SK-N-SH treated with all-trans-retinoic acid at 6 μM for 48 hours (cell line): Measurements from ENCODE around the gene SARDH.

Experiments used
- ARNTL ChIP-seq: fragments of 450-650 bp; formaldehyde crosslinking; IDR thresholded peaks from 2 replicates; pipeline ENCODE4 v1.5.0; 2020; ENCODE audit warnings: low read depth, mild to moderate bottlenecking, moderate library complexity, borderline replicate concordance
- BACH2 ChIP-seq: fragments of 250-450 bp; sonication (Bioruptor Pico); IDR thresholded peaks from 2 replicates; pipeline ENCODE4 v1.9.0; 2021; ENCODE audit warnings: mild to moderate bottlenecking, borderline replicate concordance
- ESRRG ChIP-seq: fragments of 250-450 bp; sonication (Bioruptor Pico); IDR thresholded peaks from 2 replicates; pipeline ENCODE4 v1.6.1; 2021; ENCODE audit warnings: mild to moderate bottlenecking
- ISL1 ChIP-seq: fragments of 250-450 bp; sonication (Bioruptor Pico); IDR thresholded peaks from 2 replicates; pipeline ENCODE4 v2.1.2; 2022; ENCODE audit warnings: mild to moderate bottlenecking, moderate library complexity
- OSR1 ChIP-seq: fragments of 250-450 bp; sonication (Bioruptor Pico); IDR thresholded peaks from 2 replicates; pipeline ENCODE4 v1.8.0; 2022; ENCODE audit warnings: moderate library complexity, mild to moderate bottlenecking, inconsistent platforms
- PATZ1 ChIP-seq: fragments of 250-450 bp; sonication (Bioruptor Pico); IDR thresholded peaks from 2 replicates; pipeline ENCODE4 v1.8.0; 2020; ENCODE audit warnings: mild to moderate bottlenecking, moderate library complexity, borderline replicate concordance
- RARB ChIP-seq: fragments of 250-450 bp; sonication (Bioruptor Pico); IDR thresholded peaks from 2 replicates; pipeline ENCODE4 v1.8.0; 2021; ENCODE audit warnings: mild to moderate bottlenecking, moderate library complexity
- SNAI2 ChIP-seq: fragments of 250-450 bp; sonication (Bioruptor Pico); IDR thresholded peaks from 2 replicates; pipeline ENCODE4 v1.5.0; 2020; ENCODE audit warnings: mild to moderate bottlenecking, moderate library complexity
- TCF4 ChIP-seq: fragments of 250-450 bp; sonication (Bioruptor Pico); IDR thresholded peaks from 2 replicates; pipeline ENCODE4 v1.8.0; 2021; ENCODE audit warnings: mild to moderate bottlenecking, moderate library complexity, borderline replicate concordance
- TSHZ2 ChIP-seq: fragments of 250-450 bp; sonication (Bioruptor Pico); IDR thresholded peaks from 2 replicates; pipeline ENCODE4 v1.5.0; 2020; ENCODE audit warnings: mild to moderate bottlenecking, moderate library complexity
- ZFP30 ChIP-seq: fragments of 450-650 bp; formaldehyde crosslinking; IDR thresholded peaks from 2 replicates; pipeline ENCODE4 v1.5.0; 2022; ENCODE audit warnings: mild to moderate bottlenecking, moderate library complexity

GRCh38 chr9:133636902-133637301 lies 101.2 kb downstream of the SARDH start:
- TF ChIP-seq ISL1 (CRISPR knock-in tag): no peak
- TF ChIP-seq ESRRG (CRISPR knock-in tag): no peak
- TF ChIP-seq RARB (CRISPR knock-in tag): no peak
- TF ChIP-seq PATZ1 (CRISPR knock-in tag): no peak
- no peak for TF ChIP-seq ARNTL (CRISPR knock-in tag)
- TF ChIP-seq ZFP30 (CRISPR knock-in tag): no peak
- TF ChIP-seq TCF4: no peak
- TF ChIP-seq SNAI2 (CRISPR knock-in tag): no peak
- no peak for TF ChIP-seq OSR1 (CRISPR knock-in tag)
- no peak for TF ChIP-seq TSHZ2 (CRISPR knock-in tag)
- TF ChIP-seq BACH2 (CRISPR knock-in tag): no peak
